ENCODE measurements around the gene PPP2R3B. TPM values are rescaled to one million over a fixed set of nuclear protein-coding genes. Genes with fewer than 3 reads are reported as not detected.

The PPP2R3B gene
- total and polyA plus RNA-seq, 2 donors (not counting 1 experiment from before 2014, with no cell fraction given), result 43.3 to 47.6 TPM

DNA sequence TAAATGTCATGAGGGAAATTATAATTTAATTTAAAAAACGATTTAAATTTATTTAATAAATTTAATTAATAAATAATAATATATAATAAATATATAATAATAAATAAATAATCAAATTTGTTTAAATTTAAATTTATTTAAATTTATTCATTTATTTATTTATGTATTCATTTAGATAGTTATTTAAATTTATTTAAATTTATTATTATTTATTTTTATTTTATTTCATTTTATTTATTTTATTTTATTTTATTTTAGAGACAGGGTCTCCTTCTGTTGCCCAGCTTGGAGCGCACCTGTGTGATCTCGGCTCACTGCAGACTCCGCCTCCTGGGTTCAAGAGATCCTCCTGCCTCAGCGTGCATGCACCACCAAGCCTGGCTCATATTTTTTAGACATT is 18.4 kb upstream of the PPP2R3B start:
- no peak overlapping the region for H3K4me3 ChIP-seq (ENCODE audit: control extremely low read depth in 1 of 5, extremely low read depth in 1 of 5, insufficient read depth in 1 of 5, low read depth in 2 of 5, low read length in 4 of 5)
- no peak for ATAC-seq (ENCODE audit: low read depth)
- Mint-ChIP-seq H3K27me3 (no peaks in the 10 kb centered on the region), H3K4me1 (no peaks in the 10 kb centered on the region), H3K27ac (no peak overlapping the region), H3K4me3 (no peak overlapping the region), H3K9me3 (ENCODE audit: insufficient read depth) (no peaks in the 10 kb centered on the region)
- no peaks in the 10 kb centered on the region for H3K27me3 ChIP-seq (replicated peaks in 1 of 4; ENCODE audit: control extremely low read depth in 1 of 4, control insufficient read depth in 3 of 4, insufficient read depth in 4 of 4, low read length in 3 of 4)
- H3K36me3 ChIP-seq (replicated peaks in 1 of 2; ENCODE audit: control extremely low read depth in 1 of 2, control insufficient read depth in 1 of 2, extremely low read depth in 1 of 2, insufficient read depth in 2 of 2, low read length in 1 of 2), result no peaks in the 10 kb centered on the region
- H3K4me1 ChIP-seq (ENCODE audit: control insufficient read depth in 2 of 2, insufficient read depth in 2 of 2, low read length in 2 of 2), result no peaks in the 10 kb centered on the region
- no peaks in the 10 kb centered on the region for H3K79me2 ChIP-seq (ENCODE audit: control insufficient read depth, insufficient read depth, low read length)
- ChIA-PET POLR2A (no interaction called here), CTCF (no interaction called here)
- H4K20me1 ChIP-seq (ENCODE audit: control insufficient read depth, insufficient read depth, low read length, poor library complexity, severe bottlenecking), result no peaks in the 10 kb centered on the region
- H3K4me2 ChIP-seq (replicated peaks; ENCODE audit: low read depth, low read length, poor library complexity, severe bottlenecking), result no peak overlapping the region
- DNase-seq, result no peak
- peaks cover 0 to 12% (median 0%) of the 10 kb centered on the region in 3 donors for H3K9me3 ChIP-seq (ENCODE audit: control extremely low read depth in 1 of 3, control insufficient read depth in 2 of 3, insufficient read depth in 1 of 3, low read length in 2 of 3)
- TF ChIP-seq EZH2 (IDR thresholded peaks at IDR 0.05; ENCODE audit: borderline replicate concordance, insufficient read depth, low read depth, low read length, poor library complexity, severe bottlenecking), result no peak
- TF ChIP-seq, protein P1, sequence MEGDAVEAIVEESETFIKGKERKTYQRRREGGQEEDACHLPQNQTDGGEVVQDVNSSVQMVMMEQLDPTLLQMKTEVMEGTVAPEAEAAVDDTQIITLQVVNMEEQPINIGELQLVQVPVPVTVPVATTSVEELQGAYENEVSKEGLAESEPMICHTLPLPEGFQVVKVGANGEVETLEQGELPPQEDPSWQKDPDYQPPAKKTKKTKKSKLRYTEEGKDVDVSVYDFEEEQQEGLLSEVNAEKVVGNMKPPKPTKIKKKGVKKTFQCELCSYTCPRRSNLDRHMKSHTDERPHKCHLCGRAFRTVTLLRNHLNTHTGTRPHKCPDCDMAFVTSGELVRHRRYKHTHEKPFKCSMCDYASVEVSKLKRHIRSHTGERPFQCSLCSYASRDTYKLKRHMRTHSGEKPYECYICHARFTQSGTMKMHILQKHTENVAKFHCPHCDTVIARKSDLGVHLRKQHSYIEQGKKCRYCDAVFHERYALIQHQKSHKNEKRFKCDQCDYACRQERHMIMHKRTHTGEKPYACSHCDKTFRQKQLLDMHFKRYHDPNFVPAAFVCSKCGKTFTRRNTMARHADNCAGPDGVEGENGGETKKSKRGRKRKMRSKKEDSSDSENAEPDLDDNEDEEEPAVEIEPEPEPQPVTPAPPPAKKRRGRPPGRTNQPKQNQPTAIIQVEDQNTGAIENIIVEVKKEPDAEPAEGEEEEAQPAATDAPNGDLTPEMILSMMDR (IDR thresholded peaks at IDR 0.05), result no peak
- WGBS (ENCODE audit: insufficient coverage), result no CpG with 5 or more reads among the region's 5 CpGs
- intact Hi-C loops (cut with micrococcal nuclease), result no loop called here
- H2AFZ ChIP-seq (ENCODE audit: insufficient read depth, low read depth, low read length, poor library complexity, severe bottlenecking), result no peak overlapping the region
- no peak overlapping the region for H3K9ac ChIP-seq (ENCODE audit: low read length)
- H3K27ac ChIP-seq (ENCODE audit: low read length in 2 of 2), result no peak overlapping the region

DNA sequence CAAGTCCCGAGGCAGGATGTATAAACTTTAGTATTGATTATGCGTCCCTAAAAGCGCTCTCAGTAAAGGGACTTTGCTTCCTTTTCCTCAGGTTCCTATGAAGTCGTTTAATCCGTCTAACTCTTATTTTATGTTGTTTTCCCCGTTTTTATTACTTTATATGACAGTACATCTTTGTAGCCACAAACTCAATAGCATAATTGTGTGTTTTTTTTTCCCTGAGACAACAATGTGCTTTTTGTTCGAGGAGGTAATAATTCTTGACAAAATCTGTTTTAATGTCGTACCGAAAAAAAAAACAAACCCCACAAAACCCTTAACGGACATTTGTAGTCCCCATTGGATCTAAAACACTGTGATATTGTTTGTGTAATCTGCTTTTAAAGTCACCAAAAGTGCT is 17.9 kb upstream of the PPP2R3B start:
- POLR2A ChIA-PET, result no interaction called here
- Histone ChIP-seq H3K27ac (ENCODE audit: low read length in 2 of 2) (no peak overlapping the region), H3K4me3 (ENCODE audit: control extremely low read depth in 1 of 5, extremely low read depth in 1 of 5, insufficient read depth in 1 of 5, low read depth in 2 of 5, low read length in 4 of 5) (no peak overlapping the region), H3K4me2 (replicated peaks; ENCODE audit: low read depth, low read length, poor library complexity, severe bottlenecking) (no peak overlapping the region), H3K9me3 (ENCODE audit: control extremely low read depth in 1 of 3, control insufficient read depth in 2 of 3, insufficient read depth in 1 of 3, low read length in 2 of 3) (peaks cover 0 to 12% (median 0%) of the 10 kb centered on the region in 3 donors), H3K27me3 (replicated peaks in 1 of 4; ENCODE audit: control extremely low read depth in 1 of 4, control insufficient read depth in 3 of 4, insufficient read depth in 4 of 4, low read length in 3 of 4) (no peaks in the 10 kb centered on the region), H3K36me3 (replicated peaks in 1 of 2; ENCODE audit: control extremely low read depth in 1 of 2, control insufficient read depth in 1 of 2, extremely low read depth in 1 of 2, insufficient read depth in 2 of 2, low read length in 1 of 2) (no peaks in the 10 kb centered on the region), H3K79me2 (ENCODE audit: control insufficient read depth, insufficient read depth, low read length) (no peaks in the 10 kb centered on the region), H4K20me1 (ENCODE audit: control insufficient read depth, insufficient read depth, low read length, poor library complexity, severe bottlenecking) (no peaks in the 10 kb centered on the region), H3K9ac (ENCODE audit: low read length) (no peak overlapping the region), H2AFZ (ENCODE audit: insufficient read depth, low read depth, low read length, poor library complexity, severe bottlenecking) (no peak overlapping the region), H3K4me1 (ENCODE audit: control insufficient read depth in 2 of 2, insufficient read depth in 2 of 2, low read length in 2 of 2) (no peaks in the 10 kb centered on the region)
- ATAC-seq (ENCODE audit: low read depth), result no peak
- no peaks in the 10 kb centered on the region for H3K27me3 Mint-ChIP-seq
- WGBS (ENCODE audit: insufficient coverage), result no CpG with 5 or more reads among the region's 10 CpGs
- H3K9me3 Mint-ChIP-seq (ENCODE audit: insufficient read depth), result no peaks in the 10 kb centered on the region
- DNase-seq, result no peak
- TF ChIP-seq EZH2 (IDR thresholded peaks at IDR 0.05; ENCODE audit: borderline replicate concordance, insufficient read depth, low read depth, low read length, poor library complexity, severe bottlenecking), result no peak
- TF ChIP-seq, protein P1 (IDR thresholded peaks at IDR 0.05), result no peak
- no peaks in the 10 kb centered on the region for H3K4me1 Mint-ChIP-seq
- CTCF ChIA-PET, result no interaction called here
- intact Hi-C loops (cut with micrococcal nuclease), result no loop called here
- H3K27ac Mint-ChIP-seq, result no peak overlapping the region
- no peak overlapping the region for H3K4me3 Mint-ChIP-seq
